IPS-18c (cell line): ENCODE data around the gene ZBED4.

Experiments
- H3K4me3 ChIP-seq: 2 replicates; pipeline ENCODE4 v1.7.0; 2013; ENCODE audit warnings: low read depth, mild to moderate bottlenecking, low read length, moderate library complexity; ENCODE audit not compliant: insufficient read depth
- H3K9me3 ChIP-seq: one replicate; pipeline ENCODE4 v1.6.1; 2013; ENCODE audit warnings: mild to moderate bottlenecking, low read length, moderate library complexity; ENCODE audit not compliant: control insufficient read depth, insufficient read depth

The ZBED4 gene

DNA sequence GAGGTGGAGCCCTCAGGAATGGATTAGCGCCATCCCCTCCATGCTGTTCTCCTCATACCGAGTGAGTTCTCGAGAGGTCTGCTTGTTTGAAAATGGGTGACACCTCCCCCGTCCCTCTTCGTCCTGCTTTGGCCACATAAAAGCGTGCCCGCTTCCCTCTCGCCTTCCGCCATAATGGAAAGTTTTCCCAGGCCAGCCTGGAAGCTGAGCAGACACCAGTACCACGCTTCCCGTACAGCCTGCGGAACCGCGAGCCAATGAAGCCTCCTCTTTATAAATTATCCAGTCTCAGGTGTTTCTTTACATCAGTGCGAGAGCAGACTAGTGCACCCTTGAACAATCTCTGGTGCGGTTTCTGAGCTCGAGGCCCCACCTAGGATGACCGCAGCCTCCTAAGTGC lies 51.8 kb downstream of the ZBED4 start:
- no peaks in the 10 kb centered on the region for H3K9me3 ChIP-seq
- H3K4me3 ChIP-seq, result no peak overlapping the region

DNA sequence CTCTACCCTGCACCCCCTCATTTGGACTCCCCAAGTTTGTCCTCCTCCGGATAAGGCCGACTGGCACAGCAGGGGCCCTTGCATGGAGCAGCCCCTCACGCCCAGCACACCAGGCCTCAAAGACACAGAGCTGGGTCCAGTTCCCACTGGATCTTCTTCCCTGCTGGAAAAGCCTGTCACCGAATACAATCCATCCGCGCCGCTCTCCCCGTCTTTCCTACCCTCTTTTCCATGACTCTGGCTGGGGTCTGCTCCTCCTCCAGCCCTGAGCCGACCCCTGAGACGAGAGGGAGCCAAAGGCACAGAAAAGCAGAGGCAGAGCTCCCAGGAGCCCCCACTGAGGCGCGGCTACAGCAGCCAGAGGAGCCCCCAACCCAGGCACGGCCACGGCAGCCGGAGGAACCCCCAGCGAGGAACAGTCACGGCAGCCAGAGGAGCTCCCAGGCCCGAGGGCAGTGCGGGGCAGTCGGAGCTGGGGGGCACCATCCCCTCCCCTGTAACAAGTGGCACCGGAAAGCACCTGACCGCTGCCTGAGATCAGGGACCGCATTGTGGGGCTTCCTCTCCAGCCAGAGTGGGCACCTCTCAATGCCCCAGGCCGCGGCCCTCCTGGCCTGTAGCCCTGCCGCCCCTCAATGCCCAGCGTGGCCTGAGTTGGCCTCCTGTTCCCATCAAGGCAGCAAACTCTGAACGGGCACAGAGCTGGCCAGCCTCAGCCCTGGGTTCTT lies 52.6 kb downstream of the ZBED4 start:
- Histone ChIP-seq H3K9me3 (no peaks in the 10 kb centered on the region), H3K4me3 (no peak overlapping the region)

DNA sequence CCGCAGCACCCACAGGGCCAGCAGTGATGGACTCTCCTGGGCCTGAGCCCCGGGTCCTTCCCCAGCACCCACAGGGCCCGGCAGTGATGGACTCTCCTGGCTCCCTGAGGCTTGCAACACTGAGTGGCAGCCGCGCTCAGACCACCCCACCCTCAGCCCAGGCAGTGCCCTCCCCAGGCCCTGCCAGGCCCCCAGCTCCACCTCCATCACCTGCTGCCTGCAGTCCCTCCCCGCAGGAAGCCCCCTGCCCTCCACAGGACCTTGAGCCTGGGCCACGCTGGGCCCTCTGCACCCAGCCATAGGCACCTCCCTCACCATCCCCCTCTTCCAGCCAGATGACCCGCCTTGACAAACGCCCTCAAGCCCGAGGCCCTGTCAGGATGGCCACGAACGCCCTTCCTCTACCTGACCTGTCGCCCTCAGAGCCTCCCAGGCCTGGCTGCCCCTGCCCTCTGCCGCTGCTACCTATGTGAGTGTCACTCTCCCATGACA lies 53.2 kb downstream of the ZBED4 start:
- H3K9me3 ChIP-seq, result no peaks in the 10 kb centered on the region
- no peak overlapping the region for H3K4me3 ChIP-seq

DNA sequence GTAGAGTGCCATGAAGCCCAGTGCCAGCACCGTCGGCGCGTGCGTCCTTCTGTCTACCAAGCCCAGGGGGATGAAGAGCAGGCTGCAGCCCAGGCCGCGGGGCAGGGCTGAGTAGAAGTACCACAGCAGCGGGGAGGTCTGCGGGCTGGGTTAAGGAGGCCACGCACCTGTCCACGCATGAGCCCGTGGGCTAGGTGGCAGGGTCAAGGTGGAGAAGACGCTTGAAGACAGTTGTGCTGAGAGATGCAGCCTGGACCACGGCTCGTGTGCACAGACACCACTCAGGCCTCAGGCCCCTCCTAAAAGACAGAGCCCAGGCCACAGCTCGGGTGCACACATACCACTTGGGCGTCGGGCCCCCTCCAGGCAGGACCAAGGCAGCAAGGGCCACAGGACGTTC lies 54.2 kb downstream of the ZBED4 start:
- no peaks in the 10 kb centered on the region for H3K9me3 ChIP-seq

DNA sequence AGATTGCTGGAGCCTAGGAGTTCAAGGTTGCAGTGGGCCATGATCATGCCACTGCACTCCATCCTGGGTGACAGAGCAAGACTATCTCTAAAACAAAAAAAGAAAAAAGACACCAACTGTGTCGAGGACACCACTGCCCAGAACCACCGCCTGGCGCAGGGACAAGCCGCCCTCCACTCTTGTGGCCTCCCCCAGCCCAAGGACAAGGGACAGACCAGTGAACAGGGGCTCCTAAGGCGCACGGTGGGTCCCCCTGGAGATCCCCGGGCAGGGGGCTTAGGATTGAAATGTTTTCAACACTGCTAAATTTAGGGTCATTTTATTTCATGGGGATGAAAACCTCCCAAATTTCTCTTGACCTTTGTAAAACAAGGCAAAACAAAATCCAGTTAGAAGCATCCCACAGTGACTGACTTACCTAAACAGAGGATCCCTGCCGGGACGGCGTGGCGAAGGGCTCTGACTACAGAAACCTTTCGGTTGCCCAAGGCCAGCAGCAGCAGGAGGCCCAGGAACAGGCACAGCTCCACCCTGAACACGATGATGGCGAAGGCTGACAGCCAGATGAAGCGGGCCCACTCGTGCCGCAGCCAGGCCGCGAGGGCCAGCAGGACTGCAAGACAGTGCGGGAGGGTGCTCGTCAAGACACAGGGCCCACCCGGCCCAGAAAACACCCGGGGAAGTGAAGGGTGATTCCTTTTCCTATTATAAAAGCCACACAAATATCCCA lies 56.0 kb downstream of the ZBED4 start:
- H3K9me3 ChIP-seq, result no peaks in the 10 kb centered on the region
- no peak overlapping the region for H3K4me3 ChIP-seq

More for the DNA sequence above, 54.2 kb downstream of the ZBED4 start:
- H3K4me3 ChIP-seq, result no peak overlapping the region

DNA sequence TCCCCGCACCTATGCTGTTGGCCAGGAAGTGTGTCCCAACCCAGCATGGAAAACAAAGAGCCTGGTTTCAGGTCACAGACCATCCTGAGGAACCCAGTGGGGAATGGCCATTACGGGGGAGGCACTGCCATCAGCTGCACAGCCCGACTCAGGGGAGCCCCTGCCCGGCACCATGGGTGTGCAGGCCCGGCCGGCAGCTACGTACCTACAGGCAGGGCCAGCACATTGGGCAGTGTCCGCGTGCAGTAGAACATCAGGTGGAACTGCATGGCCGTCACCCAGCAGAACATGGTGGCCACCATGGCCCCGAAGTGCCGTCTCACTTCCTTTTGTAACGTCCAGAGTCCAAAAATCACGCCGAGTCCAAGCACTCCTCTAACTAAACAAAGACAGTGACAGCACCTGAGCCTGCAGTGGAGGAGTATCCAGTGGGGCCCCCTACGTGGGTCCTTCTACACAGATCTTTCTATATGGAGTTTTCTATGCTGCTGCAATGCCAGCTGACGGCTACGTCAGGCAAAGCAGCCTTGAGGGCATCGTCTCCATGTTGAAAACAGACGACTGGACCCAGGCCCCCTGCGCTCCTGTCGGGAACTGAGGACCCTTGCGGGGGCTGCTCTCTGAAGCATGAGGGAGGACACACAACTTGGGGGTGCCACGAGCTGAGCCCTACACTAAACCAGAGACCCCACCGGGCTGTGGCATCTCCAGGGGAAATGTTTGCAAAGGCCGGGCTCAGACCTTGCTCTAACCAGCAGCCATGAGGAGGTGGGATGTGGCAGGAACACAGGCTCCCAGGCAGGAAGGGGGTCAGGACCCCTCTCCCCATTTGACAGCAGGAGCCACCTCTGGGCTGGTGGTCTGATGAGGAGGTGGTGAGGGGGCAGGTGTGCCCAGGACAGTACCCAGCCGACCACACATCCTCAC lies 56.8 kb downstream of the ZBED4 start:
- H3K9me3 ChIP-seq, result no peaks in the 10 kb centered on the region
- H3K4me3 ChIP-seq, result no peak overlapping the region

DNA sequence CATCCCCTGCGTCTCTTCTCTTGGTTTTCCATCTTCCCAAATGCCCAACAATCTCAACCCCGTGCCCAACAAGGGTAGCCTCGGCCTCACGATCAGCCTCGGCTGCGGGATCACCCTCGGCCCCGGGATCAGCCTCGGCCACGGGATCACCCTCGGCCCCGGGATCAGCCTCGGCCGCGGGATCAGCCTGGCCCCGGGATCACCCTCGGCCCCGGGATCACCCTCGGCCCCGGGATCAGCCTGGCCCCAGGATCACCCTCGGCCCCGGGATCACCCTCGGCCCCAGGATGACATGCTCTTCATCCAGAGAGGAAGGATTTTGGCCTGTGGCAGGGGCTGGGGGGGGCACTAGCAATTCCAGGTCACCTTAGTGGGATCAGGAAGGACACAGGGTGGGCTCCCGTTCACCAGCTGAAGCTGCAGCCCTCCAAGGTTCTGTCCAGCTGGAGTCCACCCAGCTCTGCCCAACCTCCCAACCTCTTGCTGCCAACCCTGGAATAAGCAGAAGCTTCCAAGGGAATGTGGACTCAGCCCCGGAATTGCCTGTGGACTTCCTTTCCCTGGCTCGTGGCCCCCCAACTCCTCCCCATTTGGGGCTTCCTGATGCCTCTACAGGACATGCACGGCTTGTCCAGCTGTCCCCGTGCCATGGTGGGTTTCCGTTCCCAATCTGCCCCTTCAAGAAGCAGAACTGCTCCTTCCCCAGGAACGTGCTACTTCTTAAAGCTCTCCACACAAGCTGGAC lies 58.4 kb downstream of the ZBED4 start:
- Histone ChIP-seq H3K9me3 (no peaks in the 10 kb centered on the region), H3K4me3 (no peak overlapping the region)

DNA sequence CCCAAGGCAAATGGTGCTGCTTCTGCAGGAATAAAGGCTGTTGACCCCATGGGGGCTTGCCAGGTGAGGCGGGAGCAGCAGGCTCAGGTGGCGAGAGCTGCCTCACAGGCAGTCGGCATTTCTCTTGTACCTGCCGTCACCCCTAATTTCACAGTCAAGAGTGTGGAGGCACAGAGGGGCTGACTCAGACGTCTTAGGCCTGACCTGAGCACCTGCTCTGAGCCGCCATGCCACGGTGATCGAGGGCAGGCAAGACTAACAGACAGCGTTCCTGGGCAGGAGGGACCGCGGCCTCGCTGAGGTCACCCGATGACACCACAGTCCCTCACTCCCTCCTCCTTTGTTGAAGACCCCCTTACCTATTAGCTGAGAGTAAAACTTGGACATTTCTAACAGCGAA lies 59.4 kb downstream of the ZBED4 start:
- Histone ChIP-seq H3K9me3 (no peaks in the 10 kb centered on the region), H3K4me3 (no peak overlapping the region)

DNA sequence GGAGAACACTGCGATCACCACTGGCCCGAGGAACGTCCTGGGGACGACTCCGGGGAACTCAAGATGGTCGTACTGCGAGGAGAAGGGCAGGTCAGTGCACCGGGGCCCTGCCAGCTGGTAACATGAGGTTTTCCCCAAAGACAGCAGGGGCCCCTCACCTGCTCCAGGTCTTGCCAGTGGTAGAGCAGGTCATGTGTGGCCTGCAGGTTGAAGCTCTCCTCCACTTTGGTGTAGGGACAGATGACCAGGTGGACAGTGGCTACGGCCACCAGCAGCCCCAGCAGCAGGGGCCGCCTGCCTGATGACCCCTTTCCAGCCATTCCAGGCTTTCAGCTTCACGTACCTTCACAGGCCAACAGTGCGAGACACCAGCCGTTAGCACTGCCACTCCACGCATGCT lies 59.8 kb downstream of the ZBED4 start:
- no peaks in the 10 kb centered on the region for H3K9me3 ChIP-seq
- no peak overlapping the region for H3K4me3 ChIP-seq

DNA sequence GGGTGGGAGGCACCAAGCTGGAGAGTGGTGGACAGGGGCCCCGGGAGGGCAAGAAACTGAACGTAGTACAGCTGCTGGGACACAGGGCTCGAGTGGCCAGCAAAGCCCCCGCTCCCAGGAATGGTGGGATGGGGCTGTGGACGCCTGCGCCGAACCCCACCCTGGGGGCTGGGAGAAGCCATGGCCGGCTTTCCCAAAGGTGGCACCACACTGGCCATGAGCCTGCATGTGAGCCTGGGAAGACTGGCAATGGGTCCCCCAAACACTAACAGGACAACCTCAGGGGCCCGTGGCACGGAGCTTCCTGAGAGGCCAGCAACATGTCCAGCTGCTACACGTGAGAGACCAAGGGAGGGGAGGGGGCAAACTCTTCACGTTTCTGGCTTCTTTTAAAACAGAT lies 60.6 kb downstream of the ZBED4 start:
- H3K9me3 ChIP-seq, result no peaks in the 10 kb centered on the region
- no peak overlapping the region for H3K4me3 ChIP-seq

DNA sequence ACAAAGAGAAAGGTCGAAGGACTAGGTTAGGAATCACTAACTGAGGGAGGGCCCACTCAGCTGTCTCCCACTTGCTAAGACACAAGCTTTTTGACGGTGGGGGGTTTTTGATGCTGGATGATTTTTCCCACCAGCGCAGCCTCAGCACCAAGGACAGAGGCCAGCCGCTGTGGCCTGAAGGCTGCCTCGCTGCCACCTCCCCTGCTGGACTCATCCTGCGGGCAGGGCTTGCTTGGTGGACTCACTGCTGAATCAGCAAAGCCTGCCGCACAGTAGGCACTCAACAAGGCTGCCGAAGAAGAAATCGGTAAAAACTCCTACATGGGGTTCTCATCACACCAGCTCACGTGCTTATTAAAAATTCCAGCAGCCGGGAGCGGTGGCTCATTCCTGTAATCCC lies 62.0 kb downstream of the ZBED4 start:
- Histone ChIP-seq H3K9me3 (no peaks in the 10 kb centered on the region), H3K4me3 (no peak overlapping the region)

DNA sequence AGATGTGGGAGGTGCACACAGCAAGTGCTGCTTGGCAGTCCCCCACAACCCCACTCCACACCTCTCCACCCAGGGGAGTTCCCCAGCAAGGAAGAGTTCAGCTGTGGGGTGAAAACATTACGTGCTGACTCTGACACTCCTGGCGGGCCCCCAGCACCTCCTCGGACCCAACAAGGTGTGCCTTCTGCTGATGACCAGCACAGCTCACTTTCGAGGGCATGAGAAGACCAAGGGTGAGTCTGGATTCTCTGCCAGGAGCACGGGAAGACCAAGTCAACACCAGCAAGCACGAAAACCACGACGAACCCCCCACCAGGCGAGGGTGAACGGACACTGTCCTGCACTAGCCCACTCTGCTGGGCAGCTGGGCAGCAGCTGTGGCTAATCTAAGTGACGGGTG lies 63.2 kb downstream of the ZBED4 start:
- Histone ChIP-seq H3K9me3 (no peaks in the 10 kb centered on the region), H3K4me3 (no peak overlapping the region)

DNA sequence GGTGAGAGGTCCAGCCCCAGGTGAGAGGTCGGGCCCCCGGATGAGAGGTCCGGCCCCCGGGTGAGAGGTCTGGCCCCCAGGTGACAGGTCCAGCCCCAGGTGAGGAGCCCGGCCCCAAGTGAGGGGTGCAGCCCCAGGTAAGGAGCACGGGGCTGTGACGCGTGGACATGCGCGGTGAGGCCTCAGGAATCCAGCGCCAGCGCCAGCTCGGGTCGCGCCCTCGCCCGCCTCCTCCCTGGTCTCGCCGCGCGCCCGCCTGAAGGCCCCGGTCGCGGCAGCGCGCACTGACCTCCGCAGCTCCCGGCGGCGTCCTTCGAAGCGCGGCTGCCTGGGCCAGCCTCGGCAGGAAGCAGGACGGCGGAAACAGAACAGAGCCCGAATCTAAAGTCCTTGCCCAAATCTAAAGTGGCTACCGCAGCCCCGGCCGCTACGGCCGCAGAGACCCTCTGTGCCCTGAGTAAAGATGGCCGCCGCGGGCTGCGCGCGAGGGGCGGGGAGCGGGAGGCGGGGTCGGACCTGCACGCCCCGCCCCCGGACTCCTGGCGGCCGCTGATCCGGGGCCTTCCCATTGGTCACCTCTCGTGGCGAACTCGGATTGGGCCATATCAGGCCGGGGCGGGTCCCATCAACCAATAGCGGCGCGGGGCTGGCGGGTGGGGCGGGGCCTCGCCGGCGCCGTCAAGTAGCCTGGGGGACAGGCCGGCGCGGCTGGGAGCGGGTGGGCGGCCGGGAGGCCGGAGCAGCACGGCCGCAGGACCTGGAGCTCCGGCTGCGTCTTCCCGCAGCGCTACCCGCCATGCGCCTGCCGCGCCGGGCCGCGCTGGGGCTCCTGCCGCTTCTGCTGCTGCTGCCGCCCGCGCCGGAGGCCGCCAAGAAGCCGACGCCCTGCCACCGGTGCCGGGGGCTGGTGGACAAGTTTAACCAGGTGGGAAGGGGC lies 64.6 kb downstream of the ZBED4 start, which contains the start of the genes ALG12 and CRELD2:
Gene ALG12 (minus strand): TSS at position 465 of the 937 bp plus-strand sequence. CDS start 4,673 bp downstream, outside the sequence.
Gene CRELD2 (plus strand): TSS at position 661 of the 937 bp plus-strand sequence. CDS start 136 bp downstream, at position 797.
- H3K4me3 ChIP-seq, result peak within 1 kb of the TSS; percentile 84

DNA sequence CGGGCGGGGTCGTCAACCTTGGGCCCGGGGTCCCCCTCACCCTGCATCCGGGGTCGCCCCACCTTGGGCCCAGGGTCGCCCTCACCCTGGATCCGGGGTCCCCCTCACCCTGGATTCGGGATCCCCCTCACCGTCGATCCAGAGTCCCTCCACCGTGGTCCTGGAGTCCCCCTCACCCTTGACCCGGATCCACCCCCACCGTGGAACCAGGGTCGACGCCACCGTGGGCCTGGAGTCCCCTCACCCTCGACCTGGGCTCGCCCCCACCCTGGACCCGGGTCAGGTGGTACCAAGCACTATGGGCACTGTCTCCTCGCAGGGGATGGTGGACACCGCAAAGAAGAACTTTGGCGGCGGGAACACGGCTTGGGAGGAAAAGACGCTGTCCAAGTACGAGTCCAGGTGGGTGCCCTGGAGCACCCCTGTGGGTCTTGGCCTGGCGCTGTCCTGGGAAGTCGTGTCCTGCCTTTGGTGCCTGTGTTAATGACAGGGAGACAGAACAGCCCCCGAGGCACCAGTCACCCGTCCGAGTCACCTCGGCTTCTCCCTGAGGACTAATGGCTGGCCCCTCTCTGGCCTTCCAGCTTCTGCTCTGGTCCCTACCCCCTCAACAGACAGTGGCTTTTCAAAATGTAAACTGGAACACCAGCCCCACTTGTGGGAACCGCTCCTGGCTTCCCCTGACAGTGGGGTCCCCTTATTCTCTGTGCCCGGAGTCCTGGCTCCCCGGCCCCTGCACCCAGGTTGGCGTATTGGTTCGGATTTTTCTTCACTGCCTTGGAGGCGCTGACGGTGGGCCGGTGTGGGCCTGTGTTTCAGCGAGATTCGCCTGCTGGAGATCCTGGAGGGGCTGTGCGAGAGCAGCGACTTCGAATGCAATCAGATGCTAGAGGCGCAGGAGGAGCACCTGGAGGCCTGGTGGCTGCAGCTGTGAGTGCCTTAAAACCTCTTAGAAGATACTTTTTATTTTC lies 65.6 kb downstream of the ZBED4 start:
- no peaks in the 10 kb centered on the region for H3K9me3 ChIP-seq
- peak overlapping the region; percentile 67 for H3K4me3 ChIP-seq

More for the DNA sequence above, 64.6 kb downstream of the ZBED4 start, which contains the start of the genes ALG12 and CRELD2:
- H3K9me3 ChIP-seq, result no peaks in the 10 kb centered on the region

DNA sequence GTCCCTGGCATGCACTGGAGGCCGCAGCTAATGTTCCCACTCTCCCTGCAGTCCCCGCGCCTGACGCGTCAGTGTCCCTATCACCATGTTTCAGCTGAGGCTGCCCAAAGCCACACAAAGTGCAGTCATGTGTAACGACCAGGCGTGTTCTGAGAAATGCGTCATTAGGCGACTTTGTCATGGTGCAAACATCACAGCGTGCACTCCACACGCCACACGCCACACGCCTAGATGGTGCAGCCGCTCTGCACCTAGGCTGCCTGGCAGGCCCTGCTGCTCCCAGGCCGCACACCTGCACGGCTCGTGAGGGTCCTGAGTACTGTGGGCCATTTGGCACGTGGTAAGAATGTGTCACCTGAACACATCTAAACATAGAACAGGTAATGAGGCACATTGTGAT lies 67.2 kb downstream of the ZBED4 start:
- no peak overlapping the region for H3K4me3 ChIP-seq
- no peaks in the 10 kb centered on the region for H3K9me3 ChIP-seq
